Transverse colon (tissue), 3 donors: ENCODE measurements around the gene GOLGA6D.

Source experiments
- POLR2A ChIP-seq: fragments of 450-650 bp; IDR thresholded peaks from one replicate; pipeline ENCODE4 v1.6.1; 2016; ENCODE audit warnings: antibody characterized with exemption, mild to moderate bottlenecking, moderate library complexity
- TF ChIP-seq, protein P1 (sequence below), 5 experiments: fragments of 200-600 bp in 3 of 5; fragments of 450-650 bp in 2 of 5; sonication (generic) in 3 of 5; IDR thresholded peaks; 1 replicate in 2 of 5; 2 replicates in 3 of 5; pipeline ENCODE4 v1.5.1; 2016 to 2017; ENCODE audit warnings: antibody characterized with exemption in 5 of 5, inconsistent platforms in 3 of 5, mild to moderate bottlenecking in 2 of 5, moderate library complexity in 1 of 5

DNA sequence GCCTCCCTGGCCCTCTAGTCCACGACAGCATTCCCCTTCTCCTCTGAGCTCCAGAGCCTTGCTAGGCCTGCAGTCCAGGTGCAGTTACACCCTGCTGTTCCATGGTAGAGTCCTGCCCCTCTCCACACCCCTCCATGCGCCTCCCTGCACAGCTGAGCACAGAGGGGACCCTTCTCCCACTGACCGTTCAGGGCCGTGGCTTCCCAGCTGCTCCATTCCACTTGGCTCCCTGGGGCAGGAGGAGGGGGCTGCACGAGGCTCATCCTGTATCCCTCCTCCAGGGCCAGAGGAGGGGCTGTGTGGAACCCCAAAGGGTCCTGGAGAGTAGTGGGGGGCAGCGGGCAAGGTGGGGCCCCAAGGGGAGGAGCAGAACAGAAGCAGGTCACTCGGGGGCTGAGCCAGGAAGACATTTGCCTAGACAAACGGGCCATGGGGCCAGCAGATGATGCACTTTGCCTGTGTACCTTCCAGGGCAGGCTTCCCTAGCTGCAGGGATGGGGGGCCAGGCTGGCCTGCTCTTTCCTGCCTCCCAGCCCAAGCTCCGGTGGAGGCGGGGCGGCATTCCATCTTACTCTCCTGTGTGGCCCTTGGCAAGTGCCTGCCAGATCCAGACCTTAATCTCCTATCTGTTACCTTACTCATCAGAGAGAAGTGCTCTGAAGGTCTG, 45.2 kb upstream of the GOLGA6D start:
- TF ChIP-seq, protein P1, sequence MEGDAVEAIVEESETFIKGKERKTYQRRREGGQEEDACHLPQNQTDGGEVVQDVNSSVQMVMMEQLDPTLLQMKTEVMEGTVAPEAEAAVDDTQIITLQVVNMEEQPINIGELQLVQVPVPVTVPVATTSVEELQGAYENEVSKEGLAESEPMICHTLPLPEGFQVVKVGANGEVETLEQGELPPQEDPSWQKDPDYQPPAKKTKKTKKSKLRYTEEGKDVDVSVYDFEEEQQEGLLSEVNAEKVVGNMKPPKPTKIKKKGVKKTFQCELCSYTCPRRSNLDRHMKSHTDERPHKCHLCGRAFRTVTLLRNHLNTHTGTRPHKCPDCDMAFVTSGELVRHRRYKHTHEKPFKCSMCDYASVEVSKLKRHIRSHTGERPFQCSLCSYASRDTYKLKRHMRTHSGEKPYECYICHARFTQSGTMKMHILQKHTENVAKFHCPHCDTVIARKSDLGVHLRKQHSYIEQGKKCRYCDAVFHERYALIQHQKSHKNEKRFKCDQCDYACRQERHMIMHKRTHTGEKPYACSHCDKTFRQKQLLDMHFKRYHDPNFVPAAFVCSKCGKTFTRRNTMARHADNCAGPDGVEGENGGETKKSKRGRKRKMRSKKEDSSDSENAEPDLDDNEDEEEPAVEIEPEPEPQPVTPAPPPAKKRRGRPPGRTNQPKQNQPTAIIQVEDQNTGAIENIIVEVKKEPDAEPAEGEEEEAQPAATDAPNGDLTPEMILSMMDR (IDR thresholded peaks at IDR 0.05), result no peak
- TF ChIP-seq POLR2A, result no peak
